BLaER1 treated with 17β-estradiol and CSF1 and Interleukin-3, amounts not matched to agents 10 nM and 100 nM (cell line): ENCODE results near the gene OTOP3.

Source experiments
- H3K27ac ChIP-seq, 11 experiments: shearing (Covaris generic); formaldehyde crosslinking; 2 replicates each; pipeline ENCODE4 v1.8.1; 2022
- H3K27me3 ChIP-seq, 11 experiments: shearing (Covaris generic); formaldehyde crosslinking; 2 replicates each; pipeline ENCODE4 v1.8.1; 2022
- H3K36me3 ChIP-seq, 11 experiments: shearing (Covaris generic); formaldehyde crosslinking; 2 replicates each; pipeline ENCODE4 v1.8.1; 2022
- H3K4me1 ChIP-seq, 10 experiments: shearing (Covaris generic); formaldehyde crosslinking; 2 replicates each; pipeline ENCODE4 v1.8.1; 2022
- H3K4me2 ChIP-seq, 11 experiments: shearing (Covaris generic); formaldehyde crosslinking; 2 replicates each; pipeline ENCODE4 v1.8.1; 2022
- H3K4me3 ChIP-seq, 10 experiments: shearing (Covaris generic); formaldehyde crosslinking; 2 replicates each; pipeline ENCODE4 v1.8.1; 2022
- H3K9ac ChIP-seq, 11 experiments: shearing (Covaris generic); formaldehyde crosslinking; 2 replicates each; pipeline ENCODE4 v1.8.1; 2022
- H3K9me3 ChIP-seq, 11 experiments: shearing (Covaris generic); formaldehyde crosslinking; replicated peaks in 1 of 11; 2 replicates each; pipeline ENCODE4 v1.8.1; 2022
- H4K20me1 ChIP-seq, 11 experiments: shearing (Covaris generic); formaldehyde crosslinking; 2 replicates each; pipeline ENCODE4 v1.8.1; 2022
- Cebpa-rat ChIP-seq, 11 experiments: shearing (Covaris generic); IDR thresholded peaks; 2 replicates each; pipeline ENCODE4 v1.8.1; 2022

Gene OTOP3

GRCh38 chr17:74935585-74936469, at the start of gene OTOP3:
TSS of gene OTOP3 (plus strand) at chr17:74935898. CDS start at chr17:74935922, 24 bp downstream.
- Histone ChIP-seq H4K20me1 (peaks cover 0 to 12% (median 0%) of the 10 kb centered on the region in 11 experiments; a peak in 4 of 22 replicates), H3K4me3 (no peak within 1 kb of the TSS), H3K27ac (no peak within 1 kb of the TSS), H3K4me2 (no peak within 1 kb of the TSS), H3K27me3 (peaks cover 49 to 73% (median 65%) of the 10 kb centered on the region in 11 experiments), H3K36me3 (no peaks in the 10 kb centered on the region), H3K9me3 (no peaks in the 10 kb centered on the region), H3K4me1 (peaks cover 0 to 8% (median 6%) of the 10 kb centered on the region in 10 experiments; a peak in 8 of 20 replicates), H3K9ac (no peak within 1 kb of the TSS)
- no peak for TF ChIP-seq Cebpa-rat (IDR thresholded peaks at IDR 0.05)

GRCh38 chr17:74888469-74888868, 47.2 kb upstream of the OTOP3 start:
- Histone ChIP-seq H3K27me3 (peaks cover 11 to 19% (median 14%) of the 10 kb centered on the region in 11 experiments), H3K9me3 (no peaks in the 10 kb centered on the region), H3K4me3 (no peak overlapping the region), H3K4me1 (peaks cover 0 to 9% (median 6%) of the 10 kb centered on the region in 10 experiments; a peak in 15 of 20 replicates), H3K27ac (no peak overlapping the region), H4K20me1 (peaks cover 0 to 7% (median 0%) of the 10 kb centered on the region in 11 experiments; a peak in 1 of 22 replicates), H3K36me3 (no peaks in the 10 kb centered on the region), H3K9ac (no peak overlapping the region), H3K4me2 (no peak overlapping the region)
- no peak for TF ChIP-seq Cebpa-rat (IDR thresholded peaks at IDR 0.05)

- Histone ChIP-seq H3K4me2 (no peak overlapping the region), H3K4me1 (no peaks in the 10 kb centered on the region), H3K4me3 (no peak overlapping the region), H3K27me3 (peaks cover 14 to 33% (median 23%) of the 10 kb centered on the region in 11 experiments), H3K9me3 (no peaks in the 10 kb centered on the region), H3K9ac (no peak overlapping the region), H3K27ac (no peak overlapping the region), H3K36me3 (no peaks in the 10 kb centered on the region), H4K20me1 (peaks cover 0 to 7% (median 0%) of the 10 kb centered on the region in 11 experiments; a peak in 1 of 22 replicates)
- TF ChIP-seq Cebpa-rat (IDR thresholded peaks at IDR 0.05): no peak
These were observed 45.1 kb upstream of the OTOP3 start for GRCh38 chr17:74890554-74890953.

- H3K9ac ChIP-seq: no peak overlapping the region
- no peaks in the 10 kb centered on the region for H3K36me3 ChIP-seq
- no peaks in the 10 kb centered on the region for H3K4me1 ChIP-seq
- H3K9me3 ChIP-seq: no peaks in the 10 kb centered on the region
- H3K4me3 ChIP-seq: no peak overlapping the region
- TF ChIP-seq Cebpa-rat (IDR thresholded peaks at IDR 0.05): no peak
- H3K4me2 ChIP-seq: no peak overlapping the region
- H4K20me1 ChIP-seq: peaks cover 0 to 7% (median 0%) of the 10 kb centered on the region in 11 experiments; a peak in 1 of 22 replicates
- H3K27ac ChIP-seq: no peak overlapping the region
- peaks cover 14 to 33% (median 23%) of the 10 kb centered on the region in 11 experiments for H3K27me3 ChIP-seq
These were observed 43.5 kb upstream of the OTOP3 start for GRCh38 chr17:74892013-74892841.

- Histone ChIP-seq H4K20me1 (peaks cover 0 to 7% (median 0%) of the 10 kb centered on the region in 11 experiments; a peak in 1 of 22 replicates), H3K36me3 (no peaks in the 10 kb centered on the region), H3K27me3 (peaks cover 14 to 33% (median 23%) of the 10 kb centered on the region in 11 experiments), H3K9ac (no peak within 1 kb of the TSS), H3K4me3 (no peak within 1 kb of the TSS), H3K9me3 (no peaks in the 10 kb centered on the region), H3K27ac (no peak within 1 kb of the TSS), H3K4me1 (no peaks in the 10 kb centered on the region), H3K4me2 (no peak within 1 kb of the TSS)
- TF ChIP-seq Cebpa-rat (IDR thresholded peaks at IDR 0.05): no peak
These were observed 42.5 kb upstream of the OTOP3 start, which contains the start of gene FADS6 for GRCh38 chr17:74892974-74893911. TSS of gene FADS6 (minus strand) at chr17:74893633. CDS start at chr17:74893595, 38 bp downstream.

GRCh38 chr17:74893936-74894671, 41.6 kb upstream of the OTOP3 start:
- Histone ChIP-seq H3K4me2 (no peak overlapping the region), H3K9me3 (no peaks in the 10 kb centered on the region), H3K4me1 (no peaks in the 10 kb centered on the region), H3K4me3 (no peak overlapping the region), H3K27me3 (peaks cover 14 to 33% (median 23%) of the 10 kb centered on the region in 11 experiments), H3K9ac (no peak overlapping the region), H4K20me1 (peaks cover 0 to 7% (median 0%) of the 10 kb centered on the region in 11 experiments; a peak in 1 of 22 replicates), H3K36me3 (no peaks in the 10 kb centered on the region), H3K27ac (no peak overlapping the region)
- no peak for TF ChIP-seq Cebpa-rat (IDR thresholded peaks at IDR 0.05)

- Histone ChIP-seq H3K36me3 (no peaks in the 10 kb centered on the region), H3K9me3 (no peaks in the 10 kb centered on the region), H3K9ac (no peak overlapping the region), H3K4me1 (peaks cover 0 to 19% (median 13%) of the 10 kb centered on the region in 10 experiments; a peak in 14 of 20 replicates), H3K27me3 (peaks cover 2 to 16% (median 10%) of the 10 kb centered on the region in 11 experiments; a peak in 21 of 22 replicates), H3K4me3 (no peak overlapping the region), H4K20me1 (no peaks in the 10 kb centered on the region), H3K27ac (no peak overlapping the region), H3K4me2 (no peak overlapping the region)
- TF ChIP-seq Cebpa-rat (IDR thresholded peaks at IDR 0.05): no peak
These were observed 37.2 kb upstream of the OTOP3 start for GRCh38 chr17:74898376-74898946.
